ENCODE measurements around the gene NUP93.
A peak's percentile ranks its signal among the peaks of the same experiment; 100 is the strongest.

Gene NUP93

DNA sequence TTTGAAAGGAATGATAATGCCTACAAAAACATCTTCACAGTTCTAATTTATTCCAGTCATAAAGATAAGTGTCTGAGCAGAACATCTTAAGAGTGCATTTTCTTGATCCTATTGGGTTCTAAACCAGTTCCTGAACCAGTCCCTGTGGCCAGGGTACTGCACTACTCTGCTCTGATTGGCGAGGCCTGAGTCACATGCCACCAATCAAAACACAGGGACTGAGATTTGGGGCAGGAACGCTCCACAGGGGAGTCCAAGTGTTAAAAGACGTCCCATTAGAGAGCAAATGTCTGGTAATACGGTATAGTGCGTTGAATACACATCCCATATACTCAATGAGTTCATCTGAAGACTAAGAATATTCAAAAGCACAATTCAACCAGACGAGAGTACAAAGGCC, 3.0 kb upstream of the NUP93 start:
- no peak overlapping the region for H3K4me3 ChIP-seq (ENCODE audit: low read depth, low read length)
- TF ChIP-seq, protein P1, sequence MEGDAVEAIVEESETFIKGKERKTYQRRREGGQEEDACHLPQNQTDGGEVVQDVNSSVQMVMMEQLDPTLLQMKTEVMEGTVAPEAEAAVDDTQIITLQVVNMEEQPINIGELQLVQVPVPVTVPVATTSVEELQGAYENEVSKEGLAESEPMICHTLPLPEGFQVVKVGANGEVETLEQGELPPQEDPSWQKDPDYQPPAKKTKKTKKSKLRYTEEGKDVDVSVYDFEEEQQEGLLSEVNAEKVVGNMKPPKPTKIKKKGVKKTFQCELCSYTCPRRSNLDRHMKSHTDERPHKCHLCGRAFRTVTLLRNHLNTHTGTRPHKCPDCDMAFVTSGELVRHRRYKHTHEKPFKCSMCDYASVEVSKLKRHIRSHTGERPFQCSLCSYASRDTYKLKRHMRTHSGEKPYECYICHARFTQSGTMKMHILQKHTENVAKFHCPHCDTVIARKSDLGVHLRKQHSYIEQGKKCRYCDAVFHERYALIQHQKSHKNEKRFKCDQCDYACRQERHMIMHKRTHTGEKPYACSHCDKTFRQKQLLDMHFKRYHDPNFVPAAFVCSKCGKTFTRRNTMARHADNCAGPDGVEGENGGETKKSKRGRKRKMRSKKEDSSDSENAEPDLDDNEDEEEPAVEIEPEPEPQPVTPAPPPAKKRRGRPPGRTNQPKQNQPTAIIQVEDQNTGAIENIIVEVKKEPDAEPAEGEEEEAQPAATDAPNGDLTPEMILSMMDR (IDR thresholded peaks at IDR 0.05; ENCODE audit: low read depth, low read length), result no peak

DNA sequence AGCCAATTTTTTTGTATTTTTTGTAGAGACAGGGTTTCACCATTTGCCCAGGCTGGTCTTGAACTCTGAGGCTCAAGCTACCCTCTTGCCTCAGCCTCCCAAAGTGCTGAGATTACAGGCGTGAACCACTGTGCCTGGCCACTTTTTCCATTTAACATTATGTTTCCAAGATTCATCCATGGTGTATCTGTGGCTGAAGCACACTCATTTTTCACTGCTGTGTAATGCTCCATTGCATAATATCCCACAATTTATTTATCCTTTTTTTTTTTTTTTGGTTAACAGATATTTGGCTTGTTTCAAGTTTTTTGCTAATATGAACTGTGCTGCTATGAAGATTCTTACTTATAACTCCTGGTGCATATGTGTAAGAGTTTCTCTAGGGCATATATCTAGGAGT, 1.9 kb upstream of the NUP93 start:
- TF ChIP-seq, protein P1 (IDR thresholded peaks at IDR 0.05; ENCODE audit: low read depth, low read length), result no peak
- H3K4me3 ChIP-seq (ENCODE audit: low read depth, low read length), result no peak overlapping the region

DNA sequence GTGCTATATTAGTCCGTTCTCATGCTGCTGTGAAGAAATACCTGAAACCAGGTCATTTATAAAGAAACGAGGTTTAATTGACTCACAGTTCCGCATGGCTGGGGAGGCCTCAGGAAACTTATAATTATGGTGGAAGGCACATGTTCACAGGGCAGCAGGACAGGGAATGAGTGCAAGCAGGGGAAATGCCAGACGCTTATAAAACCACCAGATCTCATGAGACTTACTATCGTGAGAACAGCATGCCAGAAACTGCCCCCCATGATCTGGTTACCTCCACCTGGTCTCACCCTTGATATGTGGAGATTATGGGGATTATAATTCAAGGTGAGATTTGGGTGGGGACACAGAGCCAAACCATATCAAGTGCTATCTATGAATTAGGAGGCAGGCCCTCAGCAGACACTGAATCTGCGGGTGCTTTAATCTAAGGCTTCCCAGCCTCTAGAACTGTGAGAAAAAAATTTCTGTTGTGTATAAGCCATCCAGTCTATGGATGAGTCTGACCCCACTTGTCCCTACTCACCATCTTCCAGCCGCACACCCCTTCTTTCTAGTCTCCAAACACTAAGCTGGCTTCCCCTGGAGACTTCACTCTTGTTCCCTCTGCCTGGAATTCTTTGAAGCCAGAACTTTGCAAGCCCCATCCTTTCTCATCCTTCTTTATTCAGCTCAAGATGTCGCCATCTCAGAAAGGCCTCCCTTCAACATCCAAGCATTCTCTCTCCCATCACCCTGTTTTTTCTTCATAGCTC, 772 bp upstream of the NUP93 start:
- TF ChIP-seq, protein P1 (IDR thresholded peaks at IDR 0.05; ENCODE audit: low read depth, low read length), result no peak
- H3K4me3 ChIP-seq (ENCODE audit: low read depth, low read length), result peak overlapping the region; percentile 93

DNA sequence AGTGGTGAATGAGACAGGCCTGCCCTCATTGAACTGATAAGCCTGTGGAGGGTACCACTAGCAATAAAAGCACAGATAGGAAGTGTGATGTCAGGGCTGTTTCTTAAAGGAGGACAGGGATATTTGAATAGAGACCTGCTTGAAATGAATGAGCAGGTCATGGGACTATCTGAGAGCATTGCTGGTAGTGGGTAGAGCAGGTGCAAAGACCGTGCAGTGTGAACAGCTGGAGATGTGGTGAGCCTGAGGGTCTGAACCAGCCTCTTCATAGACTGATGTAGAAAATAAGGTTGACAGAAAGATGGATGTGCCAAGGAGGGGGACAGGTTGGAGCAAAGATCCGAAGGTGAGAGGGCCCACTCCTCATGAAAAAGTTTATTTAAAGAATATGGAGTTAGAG, 2.4 kb downstream of the NUP93 start:
- TF ChIP-seq, protein P1 (IDR thresholded peaks at IDR 0.05; ENCODE audit: low read depth, low read length), result no peak
- no peak overlapping the region for H3K4me3 ChIP-seq (ENCODE audit: low read depth, low read length)

DNA sequence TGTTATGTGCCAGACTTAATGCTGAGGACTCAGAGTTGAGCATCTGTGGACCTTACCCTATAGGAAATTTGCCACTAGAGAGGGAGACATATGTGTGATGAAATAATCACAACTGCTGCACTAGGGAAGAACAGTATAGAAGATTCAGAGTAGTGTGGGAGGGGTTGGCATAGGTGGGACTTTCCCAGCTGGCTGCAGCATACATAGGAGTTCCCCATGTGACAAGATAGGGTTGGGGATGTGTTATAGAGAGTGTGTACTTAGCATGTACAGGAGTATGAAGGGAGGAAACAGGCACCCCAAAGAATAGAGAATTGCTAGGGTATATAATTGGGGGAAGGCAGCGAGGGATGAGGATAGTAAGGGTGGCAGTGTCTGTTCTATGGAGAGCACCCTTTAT, 2.9 kb downstream of the NUP93 start:
- no peak overlapping the region for H3K4me3 ChIP-seq (ENCODE audit: low read depth, low read length)
- TF ChIP-seq, protein P1 (IDR thresholded peaks at IDR 0.05; ENCODE audit: low read depth, low read length), result no peak

DNA sequence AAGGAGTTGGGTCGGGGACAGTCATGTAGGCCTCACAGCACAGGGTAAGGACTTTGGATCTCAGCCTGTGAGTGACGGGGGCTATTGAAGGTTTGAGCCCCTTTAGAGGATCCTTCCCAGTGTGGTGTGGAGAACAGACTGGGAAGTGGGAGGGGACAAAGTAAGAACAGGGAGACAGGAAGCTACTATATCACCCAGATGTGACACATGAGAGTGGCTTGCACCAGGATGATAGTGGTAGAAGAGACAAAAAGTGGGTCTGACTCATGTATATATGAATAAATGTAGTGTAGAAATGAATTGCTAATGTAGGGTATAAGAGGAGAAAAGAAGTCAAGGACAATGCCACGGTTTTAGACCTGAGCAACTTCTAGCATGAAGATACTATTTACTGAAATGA, 4.5 kb downstream of the NUP93 start:
- H3K4me3 ChIP-seq (ENCODE audit: low read depth, low read length), result no peak overlapping the region
- TF ChIP-seq, protein P1 (IDR thresholded peaks at IDR 0.05; ENCODE audit: low read depth, low read length), result no peak

DNA sequence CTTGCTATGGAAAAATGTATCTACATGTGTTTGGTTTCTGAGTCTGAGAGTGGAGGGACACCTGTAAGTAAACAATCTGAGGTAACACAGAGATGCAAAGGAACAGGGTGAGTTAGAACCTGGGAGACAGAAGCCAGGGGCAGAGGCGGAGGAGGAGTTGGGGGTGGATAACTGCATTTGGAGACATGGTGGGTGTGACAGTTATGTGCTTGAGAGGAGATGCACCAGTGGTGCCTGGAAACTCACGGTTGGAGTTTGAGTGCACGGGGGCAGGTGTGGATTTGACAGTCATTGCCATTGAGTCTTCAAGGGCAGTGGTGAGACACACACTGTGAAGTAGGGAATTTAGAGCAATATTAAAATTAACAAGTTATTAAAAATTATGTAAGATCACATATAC, 6.5 kb downstream of the NUP93 start:
- TF ChIP-seq, protein P1 (IDR thresholded peaks at IDR 0.05; ENCODE audit: low read depth, low read length), result no peak
- H3K4me3 ChIP-seq (ENCODE audit: low read depth, low read length), result no peak overlapping the region

All from WI38 (cell line).